ENCODE measurements around the gene SMIM14.

The SMIM14 gene

GRCh38 chr4:39591290-39591689 lies 47.4 kb downstream of the SMIM14 start:
- H3K4me3 ChIP-seq (ENCODE audit: low read depth, low read length): no peak overlapping the region
- no peak for TF ChIP-seq POLR2A (IDR thresholded peaks at IDR 0.05; ENCODE audit: extremely low read depth, insufficient read length)
- TF ChIP-seq MAX (IDR thresholded peaks at IDR 0.05; ENCODE audit: low read depth, low read length): no peak
- TF ChIP-seq CTCF (IDR thresholded peaks at IDR 0.05; ENCODE audit: low read depth, low read length): no peak
- no peak for TF ChIP-seq MYC (IDR thresholded peaks at IDR 0.05; ENCODE audit: low read depth, low read length)
- DNase-seq (ENCODE audit: low read depth): peak; percentile 32

GRCh38 chr4:39587881-39588280 lies 50.8 kb downstream of the SMIM14 start:
- no peak for DNase-seq (ENCODE audit: low read depth)
- TF ChIP-seq POLR2A (IDR thresholded peaks at IDR 0.05; ENCODE audit: extremely low read depth, insufficient read length): no peak
- no peak for TF ChIP-seq MYC (IDR thresholded peaks at IDR 0.05; ENCODE audit: low read depth, low read length)
- TF ChIP-seq CTCF (IDR thresholded peaks at IDR 0.05; ENCODE audit: low read depth, low read length): no peak
- no peak for TF ChIP-seq MAX (IDR thresholded peaks at IDR 0.05; ENCODE audit: low read depth, low read length)
- no peak overlapping the region for H3K4me3 ChIP-seq (ENCODE audit: low read depth, low read length)

DNA sequence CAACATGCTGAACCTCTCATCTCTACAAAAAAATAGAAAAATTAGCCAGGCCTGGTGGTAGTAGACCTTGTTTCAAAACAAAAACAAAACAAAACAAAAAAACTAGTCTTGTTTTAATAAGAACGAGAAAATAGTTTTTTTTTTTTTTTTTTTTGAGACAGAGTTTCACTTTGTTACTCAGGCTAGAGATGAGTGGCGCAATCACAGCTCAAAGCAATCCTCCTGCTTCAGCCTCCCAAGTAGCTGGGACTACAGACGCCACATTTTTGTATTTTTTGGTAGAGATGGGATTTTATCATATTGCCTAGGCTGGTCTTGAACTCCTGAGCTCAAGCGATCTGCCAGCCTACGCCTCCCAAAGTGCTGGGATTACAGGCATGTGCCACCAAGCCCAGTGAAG lies 63.7 kb downstream of the SMIM14 start:
- TF ChIP-seq POLR2A (IDR thresholded peaks at IDR 0.05; ENCODE audit: extremely low read depth, insufficient read length) (no peak), MAX (IDR thresholded peaks at IDR 0.05; ENCODE audit: low read depth, low read length) (no peak), MYC (IDR thresholded peaks at IDR 0.05; ENCODE audit: low read depth, low read length) (no peak), CTCF (IDR thresholded peaks at IDR 0.05; ENCODE audit: low read depth, low read length) (no peak)

DNA sequence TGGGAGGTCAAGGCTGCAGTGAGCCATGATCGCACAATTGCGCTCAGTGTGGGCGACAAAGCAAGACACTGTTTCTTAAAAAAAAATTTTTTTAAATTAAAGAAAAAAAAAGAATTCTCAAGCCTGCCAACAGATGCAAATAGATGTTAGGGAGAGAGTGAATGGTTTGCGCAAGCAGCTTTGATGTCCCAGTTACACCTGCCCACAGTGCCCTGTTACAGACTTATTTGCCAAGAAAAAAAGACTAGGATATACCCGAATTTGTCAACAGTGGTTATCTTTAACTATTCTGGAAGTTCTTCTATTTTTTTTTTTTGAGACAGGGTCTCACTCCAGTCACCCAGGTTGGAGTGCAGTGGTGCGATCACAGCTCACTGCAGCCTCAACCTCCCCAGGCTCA lies 67.2 kb downstream of the SMIM14 start:
- H3K4me3 ChIP-seq (ENCODE audit: low read depth, low read length): no peak overlapping the region
- TF ChIP-seq CTCF (IDR thresholded peaks at IDR 0.05; ENCODE audit: low read depth, low read length) (no peak), MAX (IDR thresholded peaks at IDR 0.05; ENCODE audit: low read depth, low read length) (no peak), MYC (IDR thresholded peaks at IDR 0.05; ENCODE audit: low read depth, low read length) (no peak), POLR2A (IDR thresholded peaks at IDR 0.05; ENCODE audit: extremely low read depth, insufficient read length) (no peak)
- DNase-seq (ENCODE audit: low read depth): no peak

More for the DNA sequence above, 63.7 kb downstream of the SMIM14 start:
- no peak overlapping the region for H3K4me3 ChIP-seq (ENCODE audit: low read depth, low read length)
- no peak for DNase-seq (ENCODE audit: low read depth)

DNA sequence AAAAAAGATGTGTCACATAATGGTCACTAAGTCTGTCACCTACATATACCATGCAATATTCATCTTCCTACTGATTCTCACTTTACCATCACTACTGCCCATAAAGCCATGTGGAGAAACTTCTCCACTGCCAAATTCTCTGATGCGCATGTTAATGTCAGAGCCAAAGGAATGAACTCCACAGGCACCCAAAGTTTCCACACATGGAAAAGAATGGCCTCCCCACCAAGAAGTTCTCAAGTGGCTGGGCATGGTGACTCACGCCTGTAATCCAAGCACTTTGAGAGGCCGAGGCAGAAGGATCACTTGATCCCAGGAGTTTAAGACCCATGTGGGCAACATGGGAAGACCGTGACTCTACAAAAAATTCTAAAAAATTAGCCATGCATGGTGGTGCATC lies 67.6 kb downstream of the SMIM14 start:
- no peak for DNase-seq (ENCODE audit: low read depth)
- TF ChIP-seq MAX (IDR thresholded peaks at IDR 0.05; ENCODE audit: low read depth, low read length) (no peak), POLR2A (IDR thresholded peaks at IDR 0.05; ENCODE audit: extremely low read depth, insufficient read length) (no peak), MYC (IDR thresholded peaks at IDR 0.05; ENCODE audit: low read depth, low read length) (no peak), CTCF (IDR thresholded peaks at IDR 0.05; ENCODE audit: low read depth, low read length) (no peak)
- H3K4me3 ChIP-seq (ENCODE audit: low read depth, low read length): no peak overlapping the region

DNA sequence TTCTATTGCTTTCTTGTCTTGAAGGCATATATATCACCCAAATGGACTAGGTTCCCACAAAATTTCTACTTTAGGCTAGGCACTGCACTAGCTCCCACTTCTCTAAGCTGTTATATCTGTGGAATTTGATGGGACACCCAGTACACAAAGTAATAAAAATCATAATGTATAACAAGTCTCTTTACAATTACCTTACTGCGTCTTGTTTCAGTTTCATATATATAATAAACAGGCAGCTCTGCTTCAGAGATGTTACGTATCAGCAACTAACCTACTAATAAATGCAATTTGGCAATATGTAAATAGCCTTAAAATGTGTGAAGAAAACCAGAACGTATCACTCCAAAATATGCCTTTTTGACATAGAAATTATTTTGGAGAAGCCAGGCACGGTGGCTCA lies 69.5 kb downstream of the SMIM14 start:
- TF ChIP-seq POLR2A (IDR thresholded peaks at IDR 0.05; ENCODE audit: extremely low read depth, insufficient read length) (no peak), MAX (IDR thresholded peaks at IDR 0.05; ENCODE audit: low read depth, low read length) (no peak), CTCF (IDR thresholded peaks at IDR 0.05; ENCODE audit: low read depth, low read length) (no peak), MYC (IDR thresholded peaks at IDR 0.05; ENCODE audit: low read depth, low read length) (no peak)
- H3K4me3 ChIP-seq (ENCODE audit: low read depth, low read length): no peak overlapping the region
- DNase-seq (ENCODE audit: low read depth): no peak
